Keratinocyte (primary cell): ENCODE results near the gene NUP160. TPM values are rescaled to one million over a fixed set of nuclear protein-coding genes. Genes with fewer than 3 reads are reported as not detected.

ENCODE experiments used
- DNase-seq: peaks from one replicate; pipeline ENCODE4 v3.0.0-alpha.2; 2011; ENCODE audit warnings: low read depth, missing footprints, low spot score
- FAIRE-seq: peaks from 2 replicates; lab custom pipeline; 2011; peaks lifted over from hg19 to GRCh38; lab: Jason Lieb, UNC
- H2AFZ ChIP-seq: 2 replicates; pipeline ENCODE4 v1.6.0; 2012; ENCODE audit warnings: low read length, control low read depth, inconsistent platforms; ENCODE audit not compliant: control insufficient read depth
- H3K27ac ChIP-seq: 2 replicates; pipeline ENCODE4 v1.5.1; 2011; ENCODE audit warnings: low read length; ENCODE audit not compliant: control insufficient read depth, insufficient read depth
- H3K27me3 ChIP-seq: 3 replicates; pipeline ENCODE4 v1.6.0; 2011; ENCODE audit warnings: low read length; ENCODE audit not compliant: control insufficient read depth, insufficient read depth; ENCODE audit errors: extremely low read depth
- H3K36me3 ChIP-seq, 2 experiments: 2 replicates in 1 of 2; 3 replicates in 1 of 2; pipeline ENCODE4 v1.5.1; 2011; ENCODE audit warnings: low read length in 2 of 2, mild to moderate bottlenecking in 1 of 2; ENCODE audit not compliant: control insufficient read depth in 2 of 2, insufficient read depth in 2 of 2; ENCODE audit errors: extremely low read depth in 1 of 2
- H3K4me1 ChIP-seq: 3 replicates; pipeline ENCODE4 v1.5.1; 2011; ENCODE audit warnings: low read length; ENCODE audit not compliant: control insufficient read depth, insufficient read depth; ENCODE audit errors: extremely low read depth
- H3K4me2 ChIP-seq: 3 replicates; pipeline ENCODE4 v1.6.0; 2011; ENCODE audit warnings: low read depth, low read length; ENCODE audit not compliant: control insufficient read depth, insufficient read depth; ENCODE audit errors: extremely low read depth
- H3K4me3 ChIP-seq, 3 experiments: fragments of 200-600 bp in 1 of 3; sonication (generic) in 1 of 3; 2 replicates in 2 of 3; 3 replicates in 1 of 3; pipeline ENCODE4 v1.5.1; 2011 to 2016; ENCODE audit warnings: low read length in 3 of 3, mild to moderate bottlenecking in 3 of 3, control low read depth in 2 of 3, inconsistent platforms in 1 of 3, low read depth in 1 of 3, mixed read lengths in 1 of 3, mixed run types in 1 of 3, moderate library complexity in 1 of 3; ENCODE audit not compliant: control insufficient read depth in 2 of 3, insufficient read depth in 2 of 3; ENCODE audit errors: extremely low read depth in 1 of 3
- H3K79me2 ChIP-seq: 2 replicates; pipeline ENCODE4 v1.6.0; 2012; ENCODE audit warnings: low read length; ENCODE audit not compliant: control insufficient read depth, insufficient read depth
- H3K9ac ChIP-seq: 3 replicates; pipeline ENCODE4 v1.6.0; 2011; ENCODE audit warnings: low read length; ENCODE audit not compliant: control insufficient read depth, insufficient read depth; ENCODE audit errors: extremely low read depth
- H3K9me1 ChIP-seq: 3 replicates; pipeline ENCODE4 v1.6.0; 2011; ENCODE audit warnings: low read length; ENCODE audit not compliant: control insufficient read depth, insufficient read depth; ENCODE audit errors: extremely low read depth
- H3K9me3 ChIP-seq: 2 replicates; pipeline ENCODE4 v1.5.1; 2012; ENCODE audit warnings: low read depth, low read length; ENCODE audit not compliant: control insufficient read depth
- H4K20me1 ChIP-seq: 3 replicates; pipeline ENCODE4 v1.6.0; 2011; ENCODE audit warnings: low read length; ENCODE audit not compliant: control insufficient read depth, insufficient read depth; ENCODE audit errors: extremely low read depth
- CTCF ChIP-seq, 3 experiments: IDR thresholded peaks in 1 of 3; conservative IDR thresholded peaks in 1 of 3; optimal IDR thresholded peaks in 1 of 3; 2 replicates in 2 of 3; 3 replicates in 1 of 3; pipeline versions ENCODE3 to v1.5.1; 2011; ENCODE audit warnings: low read length in 3 of 3, mild to moderate bottlenecking in 3 of 3, moderate library complexity in 2 of 3, control low read depth in 1 of 3, inconsistent platforms in 1 of 3; ENCODE audit not compliant: insufficient read depth in 2 of 3; ENCODE audit errors: extremely low read depth in 1 of 3
- EZH2 ChIP-seq: IDR thresholded peaks from one replicate; pipeline ENCODE4 v1.6.1; 2012; ENCODE audit warnings: inconsistent platforms, mild to moderate bottlenecking, low read length, moderate library complexity
- dilution Hi-C: fragments of 300-500 bp; cut with MboI; formaldehyde crosslinking; loops from one replicate; pipeline ENCODE4 v1.7.0; 2020; ENCODE audit warnings: low sequenced_read_pairs; ENCODE audit not compliant: extremely low pct_ligation_motif_present
- polyA plus RNA-seq, 5 experiments: library from polyadenylated mRNA; depleted of rRNA in 3 of 5; stranded (reverse) in 3 of 5; stranded (forward) in 1 of 5; unstranded in 1 of 5; fragments of >200 nt; gene quantifications; 1 replicate in 1 of 5; 2 replicates in 3 of 5; 3 replicates in 1 of 5; pipeline versions ENCODE4 v1.2.1 to v1.2.3, GENCODE V29; 2011 to 2012; ENCODE audit warnings: missing spikeins in 2 of 5, low read depth in 1 of 5, low replicate concordance in 1 of 5

NUP160 gene
- polyA plus RNA-seq, 1 donor (not counting 4 experiments of a cell fraction or from before 2014, with no cell fraction given) = 26.6 TPM

GRCh38 chr11:47800759-47801158 lies 47.4 kb downstream of the NUP160 start:
- TF ChIP-seq CTCF (optimal IDR thresholded peaks at IDR 0.05 in 1 of 3, IDR thresholded peaks at IDR 0.05 in 1 of 3, conservative IDR thresholded peaks at IDR 0.05 in 1 of 3; ENCODE audit: extremely low read depth in 1 of 3, insufficient read depth in 2 of 3, low read length in 3 of 3) (no peak), EZH2 (no peak)
- no peaks in the 10 kb centered on the region for H4K20me1 ChIP-seq
- DNase-seq (no peak), FAIRE-seq (no peak)
- H3K9me3 ChIP-seq = no peaks in the 10 kb centered on the region
- H3K4me3 ChIP-seq = no peak overlapping the region
- H3K27ac ChIP-seq = no peak overlapping the region
- dilution Hi-C loops = no loop called here
- no peak overlapping the region for H2AFZ ChIP-seq
- no peaks in the 10 kb centered on the region for H3K79me2 ChIP-seq
- H3K36me3 ChIP-seq = peaks cover 11 to 17% of the 10 kb centered on the region in 2 experiments
- H3K4me2 ChIP-seq = no peak overlapping the region
- no peaks in the 10 kb centered on the region for H3K27me3 ChIP-seq
- no peaks in the 10 kb centered on the region for H3K4me1 ChIP-seq
- no peaks in the 10 kb centered on the region for H3K9me1 ChIP-seq
- no peak overlapping the region for H3K9ac ChIP-seq

- Histone ChIP-seq H3K4me3 (no peak overlapping the region), H3K9me3 (no peaks in the 10 kb centered on the region), H3K27me3 (no peaks in the 10 kb centered on the region), H3K79me2 (no peaks in the 10 kb centered on the region), H3K9me1 (no peaks in the 10 kb centered on the region), H4K20me1 (no peaks in the 10 kb centered on the region), H3K36me3 (peaks cover 13 to 17% of the 10 kb centered on the region in 2 experiments), H3K9ac (no peak overlapping the region), H3K4me2 (no peak overlapping the region), H3K27ac (no peak overlapping the region), H3K4me1 (no peaks in the 10 kb centered on the region), H2AFZ (no peak overlapping the region)
- peak; percentile 2 for DNase-seq
- dilution Hi-C loops = no loop called here
- FAIRE-seq = no peak
- TF ChIP-seq CTCF (optimal IDR thresholded peaks at IDR 0.05 in 1 of 3, IDR thresholded peaks at IDR 0.05 in 1 of 3, conservative IDR thresholded peaks at IDR 0.05 in 1 of 3; ENCODE audit: extremely low read depth in 1 of 3, insufficient read depth in 2 of 3, low read length in 3 of 3) = no peak
- no peak for TF ChIP-seq EZH2
Observed at GRCh38 chr11:47797633-47798032, 50.5 kb downstream of the NUP160 start.
